ENCODE data around the gene KCNN4.

The KCNN4 gene

GRCh38 chr19:43748205-43748594, 32.6 kb downstream of the KCNN4 start:
- no peak for DNase-seq (ENCODE audit: low read depth in 2 of 2)

- DNase-seq (ENCODE audit: low read depth in 2 of 2): no peak
Measured at GRCh38 chr19:43747557-43748204, 33.1 kb downstream of the KCNN4 start.

- no peak for DNase-seq (ENCODE audit: low read depth in 2 of 2)
Measured at GRCh38 chr19:43743059-43743458, 37.7 kb downstream of the KCNN4 start.

- DNase-seq (ENCODE audit: low read depth in 2 of 2): no peak
Measured at GRCh38 chr19:43741075-43741825, 39.5 kb downstream of the KCNN4 start.

- DNase-seq (ENCODE audit: low read depth in 2 of 2): no peak
Measured at GRCh38 chr19:43739439-43740235, 41.1 kb downstream of the KCNN4 start.

- DNase-seq (ENCODE audit: low read depth in 2 of 2): no peak
Measured at GRCh38 chr19:43738780-43739211, 42.0 kb downstream of the KCNN4 start.

GRCh38 chr19:43735957-43736356, 44.8 kb downstream of the KCNN4 start:
- no peak for DNase-seq (ENCODE audit: low read depth in 2 of 2)

GRCh38 chr19:43735013-43735412, 45.8 kb downstream of the KCNN4 start:
- DNase-seq (ENCODE audit: low read depth in 2 of 2): no peak

- DNase-seq (ENCODE audit: low read depth in 2 of 2): no peak
Measured at GRCh38 chr19:43731846-43732245, 48.9 kb downstream of the KCNN4 start.

- DNase-seq (ENCODE audit: low read depth in 2 of 2): no peak
Measured at GRCh38 chr19:43731346-43731745, 49.4 kb downstream of the KCNN4 start.

- DNase-seq (ENCODE audit: low read depth in 2 of 2): no peak
Measured at GRCh38 chr19:43729919-43730318, 50.9 kb downstream of the KCNN4 start.

GRCh38 chr19:43727593-43727853, 53.2 kb downstream of the KCNN4 start:
- no peak for DNase-seq (ENCODE audit: low read depth in 2 of 2)

GRCh38 chr19:43726736-43727592, 53.8 kb downstream of the KCNN4 start:
- no peak for DNase-seq (ENCODE audit: low read depth in 2 of 2)

GRCh38 chr19:43725468-43725867, 55.3 kb downstream of the KCNN4 start:
- DNase-seq (ENCODE audit: low read depth in 2 of 2): no peak

- no peak for DNase-seq (ENCODE audit: low read depth in 2 of 2)
Measured at GRCh38 chr19:43724896-43725295, 55.9 kb downstream of the KCNN4 start.

GRCh38 chr19:43723588-43723987, 57.2 kb downstream of the KCNN4 start:
- DNase-seq (ENCODE audit: low read depth in 2 of 2): no peak

- DNase-seq (ENCODE audit: low read depth in 2 of 2): no peak
Measured at GRCh38 chr19:43721469-43722048, 59.2 kb downstream of the KCNN4 start.

GRCh38 chr19:43720936-43721335, 59.8 kb downstream of the KCNN4 start:
- DNase-seq (ENCODE audit: low read depth in 2 of 2): no peak

- no peak for DNase-seq (ENCODE audit: low read depth in 2 of 2)
Measured at GRCh38 chr19:43719918-43720317, 60.9 kb downstream of the KCNN4 start.

- no peak for DNase-seq (ENCODE audit: low read depth in 2 of 2)
Measured at GRCh38 chr19:43719378-43719868, 61.4 kb downstream of the KCNN4 start.

- no peak for DNase-seq (ENCODE audit: low read depth in 2 of 2)
Measured at GRCh38 chr19:43718627-43719377, 62.0 kb downstream of the KCNN4 start.
